HepG2 (cell line): ENCODE data around the gene NEU4. TPM values are rescaled to one million over a fixed set of nuclear protein-coding genes. Genes with fewer than 3 reads are reported as not detected.

Source experiments
- AGO1 ChIP-seq: fragments of 200-400 bp; formaldehyde crosslinking; IDR thresholded peaks from 2 replicates; pipeline ENCODE4 v1.6.1; 2017; ENCODE audit warnings: mild to moderate bottlenecking, low read depth, low read length, moderate library complexity; ENCODE audit not compliant: poor library complexity, severe bottlenecking
- MAZ ChIP-seq, 2 experiments: sonication (generic) in 1 of 2; formaldehyde crosslinking in 1 of 2; IDR thresholded peaks; 2 replicates each; pipeline versions ENCODE4 v1.5.0 to v1.6.1; 2012 to 2020; ENCODE audit warnings: low read depth in 2 of 2, mild to moderate bottlenecking in 2 of 2, borderline replicate concordance in 1 of 2, improper control_type of control experiment in 1 of 2, low read length in 1 of 2, missing genetic modification reagents in 1 of 2, moderate library complexity in 1 of 2
- MIXL1 ChIP-seq: IDR thresholded peaks from 2 replicates; pipeline ENCODE4 v1.6.1; 2016
- SALL2 ChIP-seq: sonication (generic); formaldehyde crosslinking; IDR thresholded peaks from 2 replicates; pipeline ENCODE4 v1.8.1; 2023; ENCODE audit warnings: mild to moderate bottlenecking, missing genetic modification reagents, inconsistent platforms
- SETDB1 ChIP-seq: sonication (generic); formaldehyde crosslinking; IDR thresholded peaks from 2 replicates; pipeline ENCODE4 v1.5.1; 2020; ENCODE audit warnings: missing genetic modification reagents, mild to moderate bottlenecking, borderline replicate concordance
- TEF ChIP-seq: sonication (generic); formaldehyde crosslinking; IDR thresholded peaks from 2 replicates; pipeline ENCODE4 v1.5.0; 2020; ENCODE audit warnings: missing genetic modification reagents
- ZFP36L1 ChIP-seq: sonication (generic); formaldehyde crosslinking; IDR thresholded peaks from 2 replicates; pipeline ENCODE4 v1.8.0; 2022; ENCODE audit warnings: mild to moderate bottlenecking, missing genetic modification reagents, moderate library complexity
- ZNF180 ChIP-seq: sonication (generic); formaldehyde crosslinking; IDR thresholded peaks from 2 replicates; pipeline ENCODE4 v1.4.0; 2020; ENCODE audit warnings: low read depth, missing genetic modification reagents, borderline replicate concordance
- ZNF274 ChIP-seq: sonication (generic); formaldehyde crosslinking; IDR thresholded peaks from 2 replicates; pipeline ENCODE4 v1.5.1; 2020; ENCODE audit warnings: mild to moderate bottlenecking, missing genetic modification reagents
- ZNF318 ChIP-seq: sonication (generic); formaldehyde crosslinking; IDR thresholded peaks from 2 replicates; pipeline ENCODE4 v1.4.0; 2020; ENCODE audit warnings: mild to moderate bottlenecking, missing genetic modification reagents
- ZNF546 ChIP-seq: sonication (generic); formaldehyde crosslinking; conservative IDR thresholded peaks from 2 replicates; pipeline ENCODE4 v1.8.1; 2023; ENCODE audit warnings: mild to moderate bottlenecking, missing genetic modification reagents
- ZNF552 ChIP-seq: sonication (generic); formaldehyde crosslinking; IDR thresholded peaks from 2 replicates; pipeline ENCODE4 v1.9.0; 2022; ENCODE audit warnings: missing genetic modification reagents, mild to moderate bottlenecking, borderline replicate concordance
- ZNF770 ChIP-seq: sonication (generic); formaldehyde crosslinking; IDR thresholded peaks from 2 replicates; pipeline ENCODE4 v1.5.0; 2020; ENCODE audit warnings: mild to moderate bottlenecking, missing genetic modification reagents
- ZNF784 ChIP-seq: sonication (generic); formaldehyde crosslinking; IDR thresholded peaks from 2 replicates; pipeline ENCODE4 v1.5.1; 2020; ENCODE audit warnings: missing genetic modification reagents, mild to moderate bottlenecking, borderline replicate concordance
- ZNF788 ChIP-seq: sonication (generic); formaldehyde crosslinking; IDR thresholded peaks from 2 replicates; pipeline ENCODE4 v1.5.0; 2020; ENCODE audit warnings: mild to moderate bottlenecking, missing genetic modification reagents, borderline replicate concordance
- polyA plus RNA-seq, 8 experiments: library from polyadenylated mRNA; depleted of rRNA in 3 of 8; stranded (reverse) in 7 of 8; unstranded in 1 of 8; fragments of >200 nt; fragmentation: Illumina TruSeq in 4 of 8; extraction: Trizol in 4 of 8; gene quantifications; 2 replicates each; pipeline versions ENCODE4 v1.2.1 to v1.2.3, GENCODE V29; 2011 to 2016; ENCODE audit warnings: low read depth in 4 of 8, missing spikeins in 1 of 8, mixed read lengths in 1 of 8; ENCODE audit not compliant: insufficient read depth in 1 of 8
- total RNA-seq, 5 experiments: library from RNA; depleted of rRNA; stranded (reverse); fragments of >200 nt; fragmentation: Illumina TruSeq; extraction: Trizol; gene quantifications; 2 replicates each; pipeline ENCODE4 v1.2.3, GENCODE V29; 2016; ENCODE audit warnings: low read depth in 1 of 5

The NEU4 gene
- total and polyA plus RNA-seq, 2 of the 13 experiments (the other 11 are each of a cell fraction or from before 2014, with no cell fraction given) = 53.5 to 107 TPM

- TF ChIP-seq ZNF318 (CRISPR knock-in tag) (0 out of 2 replicates have a peak, but pooled peaks have one; percentile 5), ZNF770 (CRISPR knock-in tag) (peak; percentile 82), MAZ (IDR thresholded peaks at IDR 0.05; ENCODE audit: borderline replicate concordance, low read depth, low read length) (no peak), MAZ (CRISPR knock-in tag; IDR thresholded peaks at IDR 0.05; ENCODE audit: low read depth) (no peak; the same call in 1 of the 2 replicates), ZNF546 (0 out of 2 replicates have a peak, but pooled peaks have one; percentile 11), SALL2 (CRISPR knock-in tag) (peak; percentile 60), ZNF552 (0 out of 2 replicates have a peak, but pooled peaks have one; percentile 30), ZNF788 (0 out of 2 replicates have a peak, but pooled peaks have one; percentile 4), ZFP36L1 (CRISPR knock-in tag) (no peak; the same call in 1 of the 2 replicates), ZNF274 (no peak), SETDB1 (CRISPR knock-in tag) (no peak), TEF (CRISPR knock-in tag) (no peak), ZNF180 (CRISPR knock-in tag) (no peak), MIXL1 (CRISPR knock-in tag) (no peak), ZNF784 (no peak), AGO1 (peak; percentile 61)
Measured at GRCh38 chr2:241774419-241775222, 34.4 kb upstream of the NEU4 start (continued).
